ENCODE data around the gene ARMC9.

DNA sequence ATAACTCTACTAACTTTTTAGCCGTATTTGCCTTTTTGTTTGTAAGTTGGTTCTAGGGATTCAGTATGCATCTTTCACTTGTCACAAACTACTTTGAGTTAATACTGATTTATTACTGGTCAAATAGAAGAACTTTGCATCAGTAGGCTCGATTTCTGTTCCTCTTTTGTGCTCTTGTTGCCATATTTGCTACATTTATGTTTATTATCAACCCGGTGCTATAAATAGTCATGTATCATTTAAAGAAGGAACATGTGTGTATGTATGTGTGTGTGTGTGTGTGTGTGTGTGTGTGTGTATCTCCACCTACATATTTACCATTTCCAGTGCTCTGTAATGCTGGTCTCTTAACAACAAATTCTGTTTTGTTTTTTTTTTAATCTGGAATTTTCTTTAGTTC lies 117.5 kb downstream of the ARMC9 start:
- TF ChIP-seq POLR2AphosphoS5 (IDR thresholded peaks at IDR 0.05): no peak
- no peak for TF ChIP-seq POLR2A (IDR thresholded peaks at IDR 0.05)
- TF ChIP-seq, protein P1, sequence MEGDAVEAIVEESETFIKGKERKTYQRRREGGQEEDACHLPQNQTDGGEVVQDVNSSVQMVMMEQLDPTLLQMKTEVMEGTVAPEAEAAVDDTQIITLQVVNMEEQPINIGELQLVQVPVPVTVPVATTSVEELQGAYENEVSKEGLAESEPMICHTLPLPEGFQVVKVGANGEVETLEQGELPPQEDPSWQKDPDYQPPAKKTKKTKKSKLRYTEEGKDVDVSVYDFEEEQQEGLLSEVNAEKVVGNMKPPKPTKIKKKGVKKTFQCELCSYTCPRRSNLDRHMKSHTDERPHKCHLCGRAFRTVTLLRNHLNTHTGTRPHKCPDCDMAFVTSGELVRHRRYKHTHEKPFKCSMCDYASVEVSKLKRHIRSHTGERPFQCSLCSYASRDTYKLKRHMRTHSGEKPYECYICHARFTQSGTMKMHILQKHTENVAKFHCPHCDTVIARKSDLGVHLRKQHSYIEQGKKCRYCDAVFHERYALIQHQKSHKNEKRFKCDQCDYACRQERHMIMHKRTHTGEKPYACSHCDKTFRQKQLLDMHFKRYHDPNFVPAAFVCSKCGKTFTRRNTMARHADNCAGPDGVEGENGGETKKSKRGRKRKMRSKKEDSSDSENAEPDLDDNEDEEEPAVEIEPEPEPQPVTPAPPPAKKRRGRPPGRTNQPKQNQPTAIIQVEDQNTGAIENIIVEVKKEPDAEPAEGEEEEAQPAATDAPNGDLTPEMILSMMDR (IDR thresholded peaks at IDR 0.05): no peak
